Activated naive CD8-positive, alpha-beta T cell (primary cell): Measurements from ENCODE around the gene MRPL36.
"Not testable (repeated sequence)": the region's sequence is repeated elsewhere in the genome, so short reads cannot be mapped to it uniquely, and the experiment has no call there.

Experiments used
- H3K27ac Mint-ChIP-seq: one replicate; pipeline ENCODE4 v1.8.0; 2021; ENCODE audit warnings: mixed read lengths
- H3K27me3 Mint-ChIP-seq: one replicate; pipeline ENCODE4 v1.8.0; 2021; ENCODE audit warnings: mixed read lengths
- H3K36me3 Mint-ChIP-seq: one replicate; pipeline ENCODE4 v1.8.0; 2021; ENCODE audit warnings: mixed read lengths
- H3K4me1 Mint-ChIP-seq: one replicate; pipeline ENCODE4 v1.8.0; 2021; ENCODE audit warnings: low read depth, mixed read lengths
- H3K4me3 Mint-ChIP-seq: one replicate; pipeline ENCODE4 v1.8.0; 2021; ENCODE audit warnings: mild to moderate bottlenecking, mixed read lengths
- H3K9me3 Mint-ChIP-seq: one replicate; pipeline ENCODE4 v1.8.0; 2021; ENCODE audit warnings: low read depth, mixed read lengths

Gene MRPL36

DNA sequence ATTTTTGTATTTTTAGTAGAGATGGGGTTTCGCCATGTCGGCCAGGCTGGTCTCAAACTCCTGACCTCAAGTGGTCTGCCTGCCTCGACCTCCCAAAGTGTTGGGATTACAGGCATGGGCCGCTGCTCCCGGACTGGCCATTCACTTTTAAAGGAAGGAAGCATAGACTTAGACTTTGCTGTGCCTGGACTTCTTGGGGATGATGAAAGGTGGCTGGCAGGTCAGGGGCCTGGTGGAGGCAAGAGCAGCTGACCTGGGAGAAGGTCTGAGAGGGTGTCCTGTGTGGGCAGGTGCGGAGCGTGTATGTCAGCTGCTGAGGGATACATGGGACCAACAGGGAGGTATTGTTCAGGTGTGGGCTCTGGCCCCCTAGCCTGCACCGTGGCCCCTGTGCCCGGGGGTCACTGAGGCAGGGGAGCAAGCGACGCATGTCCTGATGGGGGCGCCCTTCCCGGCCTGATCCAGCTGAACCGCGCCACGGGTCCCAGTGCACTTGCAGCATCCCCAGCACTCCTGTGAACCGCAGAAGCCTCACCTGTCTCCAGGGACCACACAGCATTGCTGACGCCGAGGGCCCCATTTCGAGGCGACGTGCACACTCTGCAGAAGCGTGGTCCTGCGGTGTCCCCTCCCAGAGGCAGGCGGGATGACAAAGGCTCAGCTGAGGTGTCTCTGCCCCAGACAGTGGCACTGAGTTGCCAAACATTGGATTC is 24.6 kb upstream of the MRPL36 start:
- H3K27ac Mint-ChIP-seq: no peak overlapping the region
- no peaks in the 10 kb centered on the region for H3K4me1 Mint-ChIP-seq
- H3K9me3 Mint-ChIP-seq: no peaks in the 10 kb centered on the region
- no peaks in the 10 kb centered on the region for H3K27me3 Mint-ChIP-seq
- peaks cover 16% of the 10 kb centered on the region for H3K36me3 Mint-ChIP-seq
- H3K4me3 Mint-ChIP-seq: no peak overlapping the region

DNA sequence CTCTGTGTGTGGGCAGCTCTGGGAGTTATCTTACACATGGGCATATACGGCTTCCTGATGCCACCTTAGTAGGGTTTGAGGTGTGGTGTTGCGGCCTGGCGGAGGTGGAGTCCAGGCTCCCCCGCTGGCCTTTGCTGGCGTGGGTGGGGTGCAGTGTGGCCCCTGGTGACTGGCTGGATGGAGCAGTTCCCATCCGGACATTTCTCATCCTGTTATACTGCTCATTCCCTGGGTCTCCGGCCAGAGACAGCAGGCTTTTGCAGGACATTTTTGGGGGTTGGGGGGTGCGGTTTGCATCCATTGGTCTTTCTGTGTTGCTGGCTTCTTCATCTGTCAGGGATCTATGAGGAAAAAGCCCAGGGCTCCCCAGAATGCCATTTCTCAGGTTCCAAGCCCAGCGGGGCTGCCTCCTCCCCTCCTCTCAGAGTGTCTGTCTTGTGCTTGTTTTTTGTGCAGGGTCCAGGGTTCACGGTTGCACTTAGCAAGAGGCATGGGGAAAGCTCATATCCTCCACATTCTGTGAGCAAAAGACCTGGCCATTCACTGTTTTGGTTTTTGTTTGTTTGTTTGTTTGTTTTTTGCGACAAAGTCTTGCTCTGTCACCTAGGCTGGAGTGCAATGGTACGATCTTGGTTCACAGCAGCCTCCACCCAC is 23.9 kb upstream of the MRPL36 start:
- H3K36me3 Mint-ChIP-seq: peaks cover 16% of the 10 kb centered on the region

DNA sequence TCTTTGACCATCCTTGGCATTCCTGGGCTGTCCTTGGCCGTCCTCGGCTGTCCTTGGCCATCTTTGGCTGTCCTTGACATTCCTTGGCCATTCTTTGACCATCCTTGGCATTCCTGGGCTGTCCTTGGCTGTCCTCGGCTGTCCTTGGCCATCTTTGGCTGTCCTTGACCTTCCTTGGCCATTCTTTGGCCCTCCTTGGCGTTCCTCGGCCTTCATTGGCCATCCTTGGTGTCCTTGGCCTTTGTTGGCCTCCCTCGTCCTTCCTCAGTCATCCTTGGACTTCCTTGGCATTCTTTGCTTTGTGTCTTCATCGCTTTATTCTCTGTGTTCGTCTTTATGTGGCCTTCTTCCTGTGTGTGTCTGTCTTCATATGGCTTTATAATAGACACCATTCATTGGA is 22.2 kb upstream of the MRPL36 start:
- Mint-ChIP-seq H3K27ac (no peak overlapping the region), H3K36me3 (peaks cover 17% of the 10 kb centered on the region)

More for the DNA sequence above, 23.9 kb upstream of the MRPL36 start:
- no peak overlapping the region for H3K27ac Mint-ChIP-seq
- no peak overlapping the region for H3K4me3 Mint-ChIP-seq
- H3K9me3 Mint-ChIP-seq: no peaks in the 10 kb centered on the region
- H3K4me1 Mint-ChIP-seq: no peaks in the 10 kb centered on the region
- H3K27me3 Mint-ChIP-seq: no peaks in the 10 kb centered on the region

DNA sequence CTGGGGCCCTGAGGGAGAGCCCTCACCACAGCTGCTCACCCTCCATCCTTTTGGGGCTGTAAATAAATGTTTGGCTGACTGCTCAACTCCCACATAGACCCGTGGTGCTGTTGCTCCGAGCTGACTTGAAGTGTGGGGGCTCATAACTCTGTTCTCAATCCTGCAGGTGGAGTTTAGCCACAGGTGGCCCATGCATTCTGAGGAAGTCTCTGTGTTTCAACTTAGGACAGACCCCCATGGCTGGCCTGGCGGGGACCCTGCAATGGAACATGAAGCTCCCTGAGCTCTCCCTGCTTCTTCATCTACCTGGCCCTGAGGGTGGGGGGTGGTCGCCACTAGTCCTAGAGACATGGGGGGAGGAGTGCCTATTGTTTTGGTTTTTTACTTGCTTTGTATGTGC is 21.3 kb upstream of the MRPL36 start:
- no peaks in the 10 kb centered on the region for H3K4me1 Mint-ChIP-seq
- H3K36me3 Mint-ChIP-seq: peaks cover 18% of the 10 kb centered on the region
- H3K9me3 Mint-ChIP-seq: no peaks in the 10 kb centered on the region

More for the DNA sequence above, 22.2 kb upstream of the MRPL36 start:
- no peak overlapping the region for H3K4me3 Mint-ChIP-seq
- H3K27me3 Mint-ChIP-seq: no peaks in the 10 kb centered on the region
- no peaks in the 10 kb centered on the region for H3K4me1 Mint-ChIP-seq
- H3K9me3 Mint-ChIP-seq: no peaks in the 10 kb centered on the region

DNA sequence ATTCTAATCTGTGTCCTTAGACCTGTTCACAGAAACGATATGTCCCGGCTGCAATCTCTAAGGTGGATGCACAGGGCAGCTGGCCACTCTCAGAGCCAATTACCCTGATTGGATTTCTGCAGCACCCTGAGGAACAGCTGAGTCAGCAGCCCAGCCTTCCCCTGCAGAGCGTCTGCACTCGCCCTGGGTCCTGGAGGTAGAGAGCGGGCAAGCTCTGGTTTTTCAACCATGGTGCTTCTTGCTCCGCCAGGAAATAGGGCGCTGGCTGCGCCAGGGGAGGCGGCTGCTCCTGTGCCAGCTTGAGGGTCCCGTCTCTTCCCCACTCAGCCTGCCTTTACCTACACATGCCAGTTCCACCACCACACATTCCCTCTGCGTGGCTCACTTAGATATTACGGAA is 20.7 kb upstream of the MRPL36 start:
- Mint-ChIP-seq H3K4me3 (no peak overlapping the region), H3K27me3 (no peaks in the 10 kb centered on the region), H3K27ac (no peak overlapping the region), H3K9me3 (no peaks in the 10 kb centered on the region), H3K36me3 (peaks cover 18% of the 10 kb centered on the region), H3K4me1 (no peaks in the 10 kb centered on the region)

More for the DNA sequence above, 21.3 kb upstream of the MRPL36 start:
- Mint-ChIP-seq H3K4me3 (no peak overlapping the region), H3K27ac (no peak overlapping the region), H3K27me3 (no peaks in the 10 kb centered on the region)

DNA sequence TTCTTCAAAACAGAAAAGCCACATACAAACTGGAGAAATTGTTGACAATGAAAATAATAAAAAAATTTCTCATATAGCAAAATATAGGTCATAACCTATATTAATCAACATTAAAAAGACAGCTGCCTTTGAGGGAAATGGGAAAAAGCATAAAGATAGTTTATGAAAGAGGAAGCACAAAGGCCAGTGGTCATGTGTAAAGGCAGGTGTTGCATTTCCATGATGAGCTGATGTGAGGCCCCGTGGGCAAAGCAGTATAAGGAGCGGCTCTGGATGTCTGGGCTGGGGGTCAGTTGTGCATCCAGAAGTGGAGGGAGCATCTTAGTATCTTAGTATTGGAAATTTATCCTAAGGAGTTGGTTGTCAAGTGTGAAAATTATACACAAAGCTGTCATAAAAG is 19.8 kb upstream of the MRPL36 start:
- no peak overlapping the region for H3K4me3 Mint-ChIP-seq
- H3K27ac Mint-ChIP-seq: no peak overlapping the region
- no peaks in the 10 kb centered on the region for H3K27me3 Mint-ChIP-seq
- no peaks in the 10 kb centered on the region for H3K9me3 Mint-ChIP-seq
- H3K4me1 Mint-ChIP-seq: no peaks in the 10 kb centered on the region
- H3K36me3 Mint-ChIP-seq: peaks cover 18% of the 10 kb centered on the region

DNA sequence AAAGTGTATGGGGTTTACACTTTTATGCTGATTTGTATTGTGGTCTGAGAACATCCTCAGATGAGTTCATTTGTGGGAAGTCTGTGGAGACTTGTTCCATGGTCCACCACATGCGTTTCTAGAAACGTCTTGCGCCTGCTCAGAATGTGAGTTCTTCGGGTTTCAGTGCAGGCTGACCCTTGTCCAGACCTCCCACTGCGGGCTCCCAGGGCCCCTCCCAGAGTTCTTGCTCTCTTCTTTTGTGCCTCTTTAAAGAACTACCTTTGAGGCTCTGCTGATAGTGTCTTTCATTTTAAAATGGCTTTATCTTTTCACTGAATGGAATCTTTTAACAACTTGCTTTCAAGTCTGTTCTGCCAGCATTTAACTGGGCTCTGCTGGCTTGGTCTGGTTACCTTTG is 19.1 kb upstream of the MRPL36 start:
- peaks cover 18% of the 10 kb centered on the region for H3K36me3 Mint-ChIP-seq
- no peak overlapping the region for H3K4me3 Mint-ChIP-seq
- H3K27me3 Mint-ChIP-seq: no peaks in the 10 kb centered on the region
- H3K9me3 Mint-ChIP-seq: no peaks in the 10 kb centered on the region
- no peaks in the 10 kb centered on the region for H3K4me1 Mint-ChIP-seq
- H3K27ac Mint-ChIP-seq: no peak overlapping the region

DNA sequence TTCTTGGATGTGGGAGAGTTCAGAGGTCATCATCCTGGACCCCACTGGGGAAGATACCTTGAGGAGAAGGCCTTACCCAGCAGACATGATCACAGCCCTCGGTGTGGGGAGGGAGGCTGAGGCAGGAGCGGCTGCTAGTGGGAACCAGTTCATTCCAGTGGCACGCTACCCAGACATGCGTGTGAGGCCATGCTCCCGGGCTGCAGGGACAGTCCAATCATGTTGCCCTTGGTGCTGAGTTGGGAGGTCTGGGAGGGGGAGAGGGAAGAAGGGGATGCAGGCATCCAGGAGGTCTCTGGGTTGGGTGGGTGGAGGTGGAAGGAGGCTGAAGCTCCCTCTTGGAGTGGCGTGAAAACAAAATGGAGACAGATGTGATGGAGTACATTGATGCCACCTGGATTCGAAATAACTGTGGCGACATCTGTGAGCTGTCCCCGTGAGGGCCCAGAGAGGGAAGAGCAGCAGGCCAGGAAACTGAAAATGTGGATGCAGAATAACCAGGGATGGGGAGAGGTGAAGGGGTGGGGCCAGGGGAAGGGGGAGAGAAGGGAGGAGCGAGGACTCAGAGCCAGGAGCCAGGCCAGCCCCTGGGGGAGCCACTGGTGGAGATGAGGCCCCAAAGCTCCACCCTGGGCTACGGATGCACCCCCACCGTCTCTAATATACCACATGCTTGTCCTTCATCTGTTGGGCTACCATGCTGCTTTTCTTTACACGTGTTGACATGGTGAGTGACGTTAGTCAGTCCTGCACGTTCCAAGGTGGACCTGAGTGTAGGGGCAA is 17.8 kb upstream of the MRPL36 start:
- Mint-ChIP-seq H3K27ac (no peak overlapping the region), H3K36me3 (peaks cover 16% of the 10 kb centered on the region), H3K4me3 (no peak overlapping the region)

DNA sequence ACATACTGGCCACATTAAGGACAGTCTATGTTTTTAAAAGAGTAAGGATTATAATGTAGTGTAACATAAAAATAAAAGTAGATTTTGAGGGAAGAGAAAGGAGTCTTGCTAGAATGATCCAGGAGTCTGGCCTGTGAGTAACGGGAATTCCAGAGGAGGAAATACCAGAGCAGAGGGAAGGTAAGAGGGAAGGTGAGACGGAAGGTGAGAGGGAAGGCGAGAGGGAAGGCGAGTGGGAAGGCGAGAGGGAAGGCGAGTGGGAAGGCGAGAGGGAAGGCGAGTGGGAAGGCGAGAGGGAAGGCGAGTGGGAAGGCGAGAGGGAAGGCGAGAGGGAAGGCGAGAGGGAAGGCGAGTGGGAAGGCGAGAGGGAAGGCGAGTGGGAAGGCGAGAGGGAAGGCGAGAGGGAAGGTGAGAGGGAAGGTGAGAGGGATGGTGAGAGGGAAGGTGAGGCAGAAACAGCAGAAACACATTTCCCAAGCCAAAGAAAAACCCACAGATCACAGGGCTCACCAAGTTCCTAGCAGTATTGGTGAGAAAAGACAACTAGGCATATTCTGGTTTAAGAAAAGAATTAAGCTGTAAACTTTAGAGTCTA is 17.0 kb upstream of the MRPL36 start:
- not testable (repeated sequence) for H3K4me1 Mint-ChIP-seq, H3K27me3 Mint-ChIP-seq, H3K4me3 Mint-ChIP-seq, H3K9me3 Mint-ChIP-seq
- peaks cover 15% of the 10 kb centered on the region for H3K36me3 Mint-ChIP-seq
- H3K27ac Mint-ChIP-seq: peak overlapping the region; percentile 46

More for the DNA sequence above, 17.8 kb upstream of the MRPL36 start:
- Mint-ChIP-seq H3K27me3 (no peaks in the 10 kb centered on the region), H3K9me3 (no peaks in the 10 kb centered on the region), H3K4me1 (no peaks in the 10 kb centered on the region)

DNA sequence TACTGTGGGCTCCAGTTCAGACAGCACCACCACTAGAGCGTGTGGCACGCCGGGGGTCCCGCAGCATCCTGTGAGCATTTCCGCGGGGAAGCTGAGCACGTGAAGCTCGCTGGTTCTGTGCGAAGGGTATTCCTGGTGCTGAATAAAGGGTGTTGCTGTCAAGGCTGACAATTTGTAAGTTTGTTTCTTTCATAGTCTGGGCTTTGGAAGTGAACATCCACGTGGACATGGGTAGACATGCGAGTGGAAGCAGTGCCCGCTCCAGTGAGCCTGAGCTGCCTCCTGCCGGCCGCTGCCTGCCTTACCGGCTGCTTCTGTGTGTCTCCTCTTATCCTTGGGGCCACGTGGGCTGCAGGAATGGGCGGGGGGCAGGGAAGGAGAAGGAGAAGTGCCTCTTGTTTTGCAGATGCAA is 16.2 kb upstream of the MRPL36 start:
- Mint-ChIP-seq H3K9me3 (no peaks in the 10 kb centered on the region), H3K27me3 (no peaks in the 10 kb centered on the region), H3K27ac (no peak overlapping the region), H3K36me3 (peaks cover 8% of the 10 kb centered on the region), H3K4me1 (peaks cover 3% of the 10 kb centered on the region), H3K4me3 (no peak overlapping the region)

DNA sequence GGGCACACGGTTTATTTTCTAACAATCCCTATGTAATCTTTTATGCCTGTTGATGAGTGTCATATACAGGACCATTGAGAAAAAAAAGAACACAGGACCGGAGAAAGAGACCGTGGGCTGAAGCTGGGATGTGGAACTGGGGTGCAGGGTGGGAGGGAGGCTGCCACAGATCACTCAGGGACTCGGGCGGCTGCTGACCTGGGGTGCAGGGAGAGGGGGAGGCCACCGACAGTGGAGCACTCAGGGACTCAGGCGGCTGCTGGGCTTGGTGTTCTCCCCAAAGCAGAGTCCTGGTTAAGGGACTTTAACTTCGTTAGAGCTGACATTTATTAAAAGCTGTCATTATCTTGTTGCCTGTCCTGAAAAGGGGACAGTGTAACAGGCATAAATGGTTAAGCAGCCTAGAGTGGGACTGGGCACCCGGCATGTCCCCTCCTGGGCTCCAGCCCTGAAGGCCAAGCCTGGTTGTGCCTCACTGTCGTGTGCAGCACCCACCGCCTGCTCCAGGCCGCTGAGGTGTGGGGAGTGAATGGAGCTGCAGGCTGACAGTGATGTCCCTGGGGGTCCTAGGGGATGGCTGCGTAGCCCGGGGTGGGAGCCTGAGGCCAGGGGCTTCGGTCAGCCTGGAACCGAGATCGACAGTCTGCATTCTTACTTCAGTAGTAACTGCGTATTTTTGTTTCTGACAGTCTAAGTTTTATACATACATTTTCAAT is 15.6 kb upstream of the MRPL36 start:
- Mint-ChIP-seq H3K27me3 (no peaks in the 10 kb centered on the region), H3K4me3 (no peak overlapping the region), H3K27ac (no peak overlapping the region), H3K36me3 (peaks cover 8% of the 10 kb centered on the region), H3K4me1 (peaks cover 5% of the 10 kb centered on the region), H3K9me3 (no peaks in the 10 kb centered on the region)

DNA sequence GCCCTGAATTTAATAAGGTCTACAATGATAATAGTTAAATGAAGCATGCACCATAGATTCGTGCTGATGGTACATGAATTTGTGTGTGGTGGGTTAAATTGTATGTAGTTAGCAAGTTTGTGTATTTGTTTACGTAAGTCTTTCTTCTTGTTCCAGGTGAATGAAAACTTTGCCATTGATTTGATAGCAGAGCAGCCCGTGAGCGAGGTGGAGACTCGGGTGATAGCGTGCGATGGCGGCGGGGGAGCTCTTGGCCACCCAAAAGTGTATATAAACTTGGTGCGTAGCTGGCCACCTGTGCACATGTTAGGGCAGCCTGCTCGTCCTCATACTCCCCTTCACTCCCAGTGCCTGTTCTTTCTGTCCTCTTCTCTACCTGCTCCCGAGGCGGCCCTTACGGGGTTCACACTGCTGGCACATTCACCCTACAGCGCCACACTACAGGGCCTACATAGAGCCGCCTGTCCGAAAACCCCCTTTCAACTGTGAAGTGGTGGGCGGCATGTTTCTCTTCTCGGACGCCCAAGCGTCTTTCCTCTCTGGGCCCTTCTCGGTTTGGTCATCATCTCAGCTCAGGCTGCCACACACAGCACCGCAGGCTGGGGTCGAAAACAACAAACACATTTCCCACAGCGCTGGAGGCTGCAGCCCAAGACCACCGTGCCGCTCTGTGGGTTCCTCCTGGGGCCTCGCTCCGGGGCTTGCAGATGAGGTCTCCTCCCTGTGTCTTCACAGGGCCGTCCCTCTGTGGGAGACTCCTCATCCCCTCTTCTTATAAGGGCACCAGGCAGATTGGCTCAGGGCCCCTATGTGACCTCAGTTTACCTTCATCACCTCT is 14.8 kb upstream of the MRPL36 start:
- Mint-ChIP-seq H3K9me3 (no peaks in the 10 kb centered on the region), H3K27ac (peak overlapping the region; percentile 28), H3K4me1 (peaks cover 7% of the 10 kb centered on the region), H3K36me3 (peaks cover 8% of the 10 kb centered on the region), H3K27me3 (no peaks in the 10 kb centered on the region), H3K4me3 (no peak overlapping the region)

DNA sequence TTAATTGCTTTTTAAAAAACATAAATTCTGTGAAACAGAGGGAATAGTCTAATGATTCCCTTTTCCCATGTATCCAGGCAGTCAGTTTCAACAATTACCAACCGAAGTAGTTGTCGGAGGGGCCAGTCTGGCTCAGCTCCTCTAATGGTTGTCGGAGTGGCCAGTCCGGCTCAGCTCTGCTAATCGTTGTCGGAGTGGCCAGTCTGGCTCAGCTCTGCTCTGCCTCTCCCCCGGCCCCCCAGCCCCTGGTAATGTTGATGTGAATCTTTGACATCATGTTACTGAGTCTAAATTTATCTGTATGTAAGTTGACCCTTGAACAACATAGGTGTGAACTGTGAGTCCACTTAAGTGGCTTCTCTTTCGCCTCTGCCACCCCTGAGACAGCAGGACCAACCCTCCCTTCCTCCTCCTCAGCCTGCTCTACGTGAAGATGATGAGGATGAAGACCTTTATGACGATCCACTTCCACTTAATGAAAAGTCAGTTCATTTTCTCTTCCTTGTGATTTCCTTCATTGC is 11.0 kb upstream of the MRPL36 start:
- Mint-ChIP-seq H3K4me3 (no peak overlapping the region), H3K27me3 (no peaks in the 10 kb centered on the region), H3K9me3 (no peaks in the 10 kb centered on the region), H3K27ac (no peak overlapping the region), H3K4me1 (peaks cover 25% of the 10 kb centered on the region), H3K36me3 (peaks cover 3% of the 10 kb centered on the region)
